ENCODE results near the gene FBLN7. TPM values are rescaled to one million over a fixed set of nuclear protein-coding genes. Genes with fewer than 3 reads are reported as not detected.

FBLN7 gene
- total RNA-seq, 3 donors from 2014 or later (not counting 1 experiment from before 2014, with no cell fraction given): 0.25 to 0.48 TPM; not detected in 1

GRCh38 chr2:112093216-112093615 is 45.0 kb upstream of the FBLN7 start:
- peaks cover 22% of the 10 kb centered on the region for H3K36me3 Mint-ChIP-seq
- peak overlapping the region in 1 of 2 donors; percentile 22 for H3K27ac Mint-ChIP-seq
- no peak overlapping the region for H3K4me3 Mint-ChIP-seq
- no peaks in the 10 kb centered on the region for H3K4me1 ChIP-seq (ENCODE audit: control insufficient read depth, insufficient read depth, low read length)
- no peaks in the 10 kb centered on the region for H3K27me3 ChIP-seq (ENCODE audit: control insufficient read depth, insufficient read depth, low read length)
- no peak overlapping the region for H3K4me3 ChIP-seq (ENCODE audit: low read length)
- DNase-seq: no peak
- no peaks in the 10 kb centered on the region for H3K9me3 Mint-ChIP-seq
- intact Hi-C loops (cut with micrococcal nuclease): no loop called here
- WGBS (ENCODE audit: insufficient coverage): 100% methylated on average over 1 of the region's 1 CpG
- ATAC-seq: no peak
- peaks cover 0 to 6% of the 10 kb centered on the region in 2 donors for H3K4me1 Mint-ChIP-seq
- no peaks in the 10 kb centered on the region for H3K9me3 ChIP-seq (ENCODE audit: control insufficient read depth, insufficient read depth, low read length)
- H3K27ac ChIP-seq (ENCODE audit: low read length): no peak overlapping the region
- TF ChIP-seq CTCF (IDR thresholded peaks at IDR 0.05): no peak
- H3K27me3 Mint-ChIP-seq (ENCODE audit: low read depth in 2 of 2): no peaks in the 10 kb centered on the region
- peaks cover 52% of the 10 kb centered on the region for H3K36me3 ChIP-seq (ENCODE audit: control insufficient read depth, insufficient read depth, low read length)

GRCh38 chr2:112095681-112096080 is 42.5 kb upstream of the FBLN7 start:
- Histone ChIP-seq H3K27ac (ENCODE audit: low read length) (no peak overlapping the region), H3K4me3 (ENCODE audit: low read length) (no peak overlapping the region), H3K27me3 (ENCODE audit: control insufficient read depth, insufficient read depth, low read length) (no peaks in the 10 kb centered on the region), H3K4me1 (ENCODE audit: control insufficient read depth, insufficient read depth, low read length) (no peaks in the 10 kb centered on the region), H3K9me3 (ENCODE audit: control insufficient read depth, insufficient read depth, low read length) (no peaks in the 10 kb centered on the region), H3K36me3 (ENCODE audit: control insufficient read depth, insufficient read depth, low read length) (peaks cover 57% of the 10 kb centered on the region)
- 97% methylated on average over 1 of the region's 1 CpG for WGBS (ENCODE audit: insufficient coverage)
- Mint-ChIP-seq H3K4me1 (peaks cover 0 to 6% of the 10 kb centered on the region in 2 donors), H3K27me3 (ENCODE audit: low read depth in 2 of 2) (no peaks in the 10 kb centered on the region), H3K36me3 (peaks cover 15% of the 10 kb centered on the region), H3K27ac (no peak overlapping the region), H3K4me3 (no peak overlapping the region), H3K9me3 (no peaks in the 10 kb centered on the region)
- intact Hi-C loops (cut with micrococcal nuclease): no loop called here
- no peak for ATAC-seq
- no peak for DNase-seq
- no peak for TF ChIP-seq CTCF (IDR thresholded peaks at IDR 0.05)

GRCh38 chr2:112096098-112096497 is 42.1 kb upstream of the FBLN7 start:
- no peaks in the 10 kb centered on the region for H3K27me3 Mint-ChIP-seq (ENCODE audit: low read depth in 2 of 2)
- ATAC-seq (no peak), DNase-seq (no peak)
- intact Hi-C loops (cut with micrococcal nuclease): no loop called here
- H3K27me3 ChIP-seq (ENCODE audit: control insufficient read depth, insufficient read depth, low read length): no peaks in the 10 kb centered on the region
- H3K36me3 ChIP-seq (ENCODE audit: control insufficient read depth, insufficient read depth, low read length): peaks cover 58% of the 10 kb centered on the region
- 84% methylated on average over 9 of the region's 10 CpGs for WGBS (ENCODE audit: insufficient coverage)
- no peak overlapping the region for H3K27ac ChIP-seq (ENCODE audit: low read length)
- H3K4me1 Mint-ChIP-seq: peaks cover 0 to 6% of the 10 kb centered on the region in 2 donors
- H3K9me3 ChIP-seq (ENCODE audit: control insufficient read depth, insufficient read depth, low read length): no peaks in the 10 kb centered on the region
- H3K9me3 Mint-ChIP-seq: no peaks in the 10 kb centered on the region
- H3K4me1 ChIP-seq (ENCODE audit: control insufficient read depth, insufficient read depth, low read length): no peaks in the 10 kb centered on the region
- TF ChIP-seq CTCF (IDR thresholded peaks at IDR 0.05): no peak
- H3K4me3 Mint-ChIP-seq: no peak overlapping the region
- peaks cover 15% of the 10 kb centered on the region for H3K36me3 Mint-ChIP-seq
- no peak overlapping the region for H3K4me3 ChIP-seq (ENCODE audit: low read length)
- no peak overlapping the region for H3K27ac Mint-ChIP-seq

- H3K4me1 Mint-ChIP-seq: peaks cover 8 to 10% of the 10 kb centered on the region in 2 donors
- Histone ChIP-seq H3K27ac (ENCODE audit: low read length) (no peak overlapping the region), H3K27me3 (ENCODE audit: control insufficient read depth, insufficient read depth, low read length) (no peaks in the 10 kb centered on the region), H3K4me1 (ENCODE audit: control insufficient read depth, insufficient read depth, low read length) (no peaks in the 10 kb centered on the region), H3K36me3 (ENCODE audit: control insufficient read depth, insufficient read depth, low read length) (peaks cover 59% of the 10 kb centered on the region), H3K9me3 (ENCODE audit: control insufficient read depth, insufficient read depth, low read length) (no peaks in the 10 kb centered on the region), H3K4me3 (ENCODE audit: low read length) (no peak overlapping the region)
- peak overlapping the region in 1 of 2 donors; percentile 39 for H3K27ac Mint-ChIP-seq
- intact Hi-C loops (cut with micrococcal nuclease): no loop called here
- no peak overlapping the region for H3K4me3 Mint-ChIP-seq
- no peaks in the 10 kb centered on the region for H3K27me3 Mint-ChIP-seq (ENCODE audit: low read depth in 2 of 2)
- 50% methylated on average over 1 of the region's 1 CpG for WGBS (ENCODE audit: insufficient coverage)
- no peak for DNase-seq
- peaks cover 2 to 9% of the 10 kb centered on the region in 2 donors for H3K9me3 Mint-ChIP-seq
- peaks cover 65% of the 10 kb centered on the region for H3K36me3 Mint-ChIP-seq
- no peak for ATAC-seq
- TF ChIP-seq CTCF (IDR thresholded peaks at IDR 0.05): no peak
Observed at GRCh38 chr2:112108178-112108832, 29.9 kb upstream of the FBLN7 start.
